ENCODE results near the gene ACOT11. TPM values are rescaled to one million over a fixed set of nuclear protein-coding genes. Genes with fewer than 3 reads are reported as not detected.

ACOT11 gene
- total RNA-seq (2012; rRNA removed) = 1.0 and 3.5 TPM in 2 replicates

DNA sequence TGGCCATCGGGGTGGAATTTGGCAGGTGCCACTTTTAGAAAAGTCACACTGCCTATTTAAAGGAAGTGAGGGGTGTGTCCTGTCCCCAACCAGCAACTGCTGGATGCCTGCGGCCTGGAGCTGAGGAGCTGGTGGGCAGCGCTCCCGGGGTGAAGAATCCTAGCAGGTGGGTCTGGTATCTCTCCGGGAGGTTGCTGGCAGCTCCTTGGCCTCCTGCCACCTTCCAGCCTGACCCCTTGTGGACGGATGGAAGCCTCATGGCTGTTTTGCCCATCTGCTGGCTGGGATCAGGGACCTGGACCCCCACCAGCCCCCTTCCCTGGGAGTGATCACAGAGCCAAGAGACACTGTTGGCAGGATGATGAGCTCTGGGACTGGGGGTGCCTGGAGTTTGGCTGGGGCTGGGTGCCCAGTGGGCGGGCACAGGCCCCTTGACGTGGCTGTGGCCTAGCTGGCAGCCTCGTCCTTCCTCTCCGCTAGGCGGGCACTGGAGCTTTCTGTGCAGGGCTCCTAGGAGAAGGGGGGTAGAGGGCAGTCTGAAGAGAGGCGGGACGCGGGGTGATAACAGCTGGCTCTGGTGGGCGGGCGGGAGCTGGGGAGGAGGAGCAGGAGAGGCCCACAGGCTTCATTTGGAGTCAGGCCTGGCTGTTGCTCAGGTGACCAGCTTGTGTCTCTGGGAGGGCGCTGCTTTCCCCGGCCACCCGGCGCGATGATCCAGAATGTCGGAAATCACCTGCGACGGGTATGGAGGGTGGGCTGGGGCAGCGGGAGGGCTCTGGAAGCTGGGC lies at the start of gene ACOT11:
TSS of gene ACOT11 (plus strand) at position 628 of the 788 bp plus-strand sequence. CDS start at position 710, 82 bp downstream.
- Histone ChIP-seq H3K4me2 (ENCODE audit: low read length) (peak within 1 kb of the TSS; percentile 58), H3K4me3 (ENCODE audit: low read length) (peak within 1 kb of the TSS; percentile 59), H3K36me3 (ENCODE audit: insufficient read depth, low read length) (no peaks in the 10 kb centered on the region), H3K9ac (ENCODE audit: low read depth, low read length) (peak within 1 kb of the TSS; percentile 67), H3K9me3 (replicated peaks; ENCODE audit: low read length) (no peaks in the 10 kb centered on the region), H3K27me3 (ENCODE audit: control insufficient read depth, insufficient read depth, low read length) (peaks cover 11% of the 10 kb centered on the region), H3K4me1 (ENCODE audit: control insufficient read depth, insufficient read depth, low read length) (peaks cover 51% of the 10 kb centered on the region)

DNA sequence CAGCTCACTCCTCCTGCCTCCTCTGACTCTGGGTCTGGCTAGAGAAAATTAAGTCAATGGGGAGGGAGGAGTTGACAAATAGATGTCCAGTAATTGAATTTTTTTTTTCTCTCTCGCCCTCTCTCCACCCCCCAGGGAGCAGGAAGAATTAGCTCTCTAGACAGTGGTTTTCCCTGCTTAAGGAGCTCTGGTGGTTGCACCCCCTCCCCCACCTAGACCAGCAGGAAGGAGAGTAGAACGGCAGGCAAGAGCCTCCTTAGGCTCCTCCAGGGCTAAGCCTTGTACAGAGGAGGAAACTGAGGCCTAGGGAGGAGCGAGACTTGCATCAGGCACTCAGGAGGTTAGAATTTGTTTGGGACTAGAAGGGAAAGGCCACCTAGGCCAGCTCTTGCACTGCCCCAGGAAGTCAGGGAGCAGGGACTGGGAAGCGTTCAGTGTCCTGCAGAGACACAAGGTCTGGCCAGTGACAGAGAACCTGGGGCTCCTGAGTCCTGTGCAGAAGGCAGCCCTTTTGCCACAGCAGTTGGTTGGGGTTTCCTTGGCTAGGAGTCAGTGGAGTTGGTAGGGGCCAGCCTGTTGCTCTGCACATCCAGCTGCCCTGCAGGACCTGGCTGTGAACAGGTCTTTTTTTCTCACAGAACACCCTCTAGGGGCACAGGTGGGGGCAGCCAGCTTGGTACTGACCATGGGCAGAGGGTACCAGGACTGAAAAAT lies 49.5 kb upstream of the ACOT11 start:
- H3K27me3 ChIP-seq (ENCODE audit: control insufficient read depth, insufficient read depth, low read length) = peaks cover 61% of the 10 kb centered on the region
- peak overlapping the region; percentile 62 for H3K4me3 ChIP-seq (ENCODE audit: low read length)
- no peak overlapping the region for H3K9ac ChIP-seq (ENCODE audit: low read depth, low read length)
- H3K36me3 ChIP-seq (ENCODE audit: insufficient read depth, low read length) = no peaks in the 10 kb centered on the region
- no peaks in the 10 kb centered on the region for H3K9me3 ChIP-seq (replicated peaks; ENCODE audit: low read length)
- H3K4me1 ChIP-seq (ENCODE audit: control insufficient read depth, insufficient read depth, low read length) = peaks cover 4% of the 10 kb centered on the region
- H3K4me2 ChIP-seq (ENCODE audit: low read length) = peak overlapping the region; percentile 85

DNA sequence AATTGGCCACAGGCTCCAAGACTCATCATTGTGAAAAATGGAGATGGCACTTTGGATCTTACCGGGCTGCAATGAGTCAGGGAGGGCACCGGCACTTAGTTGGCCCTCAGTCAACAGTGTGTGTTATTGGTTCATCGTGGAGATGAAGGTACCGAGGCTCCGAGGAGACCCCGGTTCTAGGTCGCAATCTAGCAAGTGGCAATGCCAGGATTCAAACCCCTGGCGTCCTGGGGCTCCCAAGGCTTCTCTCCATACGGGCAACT lies 49.0 kb upstream of the ACOT11 start:
- H3K4me3 ChIP-seq (ENCODE audit: low read length) = peak overlapping the region; percentile 62
- H3K9ac ChIP-seq (ENCODE audit: low read depth, low read length) = no peak overlapping the region
- H3K4me1 ChIP-seq (ENCODE audit: control insufficient read depth, insufficient read depth, low read length) = peaks cover 4% of the 10 kb centered on the region
- H3K4me2 ChIP-seq (ENCODE audit: low read length) = peak overlapping the region; percentile 85
- H3K9me3 ChIP-seq (replicated peaks; ENCODE audit: low read length) = no peaks in the 10 kb centered on the region
- H3K36me3 ChIP-seq (ENCODE audit: insufficient read depth, low read length) = no peaks in the 10 kb centered on the region
- H3K27me3 ChIP-seq (ENCODE audit: control insufficient read depth, insufficient read depth, low read length) = peaks cover 61% of the 10 kb centered on the region

DNA sequence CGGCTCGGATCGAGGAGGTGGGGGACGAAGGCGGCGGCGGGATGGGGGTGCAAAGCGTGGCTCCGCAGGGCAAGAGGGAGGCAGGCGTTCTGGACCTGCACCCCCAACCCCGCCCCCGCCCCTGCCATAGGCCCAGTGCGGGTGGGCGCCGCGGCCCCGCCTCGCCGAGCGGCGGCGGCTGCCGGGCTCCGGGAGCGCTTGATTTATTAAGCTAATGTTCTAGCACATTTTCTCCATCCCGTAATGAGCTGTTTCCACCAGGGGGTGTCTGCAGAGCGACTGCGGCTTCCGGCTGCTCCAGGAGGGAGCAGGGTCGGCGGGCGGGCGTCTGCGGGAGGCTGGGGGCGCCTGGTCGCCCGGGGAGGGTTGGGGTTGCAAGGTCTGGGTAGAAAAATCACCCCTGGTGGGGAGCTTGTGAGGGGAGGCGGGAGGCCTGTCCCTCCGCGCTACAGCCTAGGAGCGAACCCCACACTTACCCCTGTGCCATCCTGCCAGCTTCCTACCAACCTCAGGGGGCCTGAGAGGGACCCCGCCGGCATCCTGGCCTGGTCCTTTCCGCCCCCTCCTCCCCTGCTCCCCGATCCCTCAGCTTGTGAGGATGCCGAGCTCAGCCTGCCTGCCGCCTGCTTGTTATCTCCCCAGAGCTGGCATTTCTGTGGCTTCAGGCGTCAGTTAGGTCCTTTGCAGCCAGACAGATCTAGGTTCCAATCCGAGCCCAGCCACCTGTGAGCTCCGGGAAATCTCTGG lies 48.5 kb upstream of the ACOT11 start:
- Histone ChIP-seq H3K36me3 (ENCODE audit: insufficient read depth, low read length) (no peaks in the 10 kb centered on the region), H3K9ac (ENCODE audit: low read depth, low read length) (no peak overlapping the region), H3K4me1 (ENCODE audit: control insufficient read depth, insufficient read depth, low read length) (peaks cover 4% of the 10 kb centered on the region), H3K4me3 (ENCODE audit: low read length) (peak overlapping the region; percentile 62), H3K9me3 (replicated peaks; ENCODE audit: low read length) (no peaks in the 10 kb centered on the region), H3K4me2 (ENCODE audit: low read length) (peak overlapping the region; percentile 85), H3K27me3 (ENCODE audit: control insufficient read depth, insufficient read depth, low read length) (peaks cover 61% of the 10 kb centered on the region)

DNA sequence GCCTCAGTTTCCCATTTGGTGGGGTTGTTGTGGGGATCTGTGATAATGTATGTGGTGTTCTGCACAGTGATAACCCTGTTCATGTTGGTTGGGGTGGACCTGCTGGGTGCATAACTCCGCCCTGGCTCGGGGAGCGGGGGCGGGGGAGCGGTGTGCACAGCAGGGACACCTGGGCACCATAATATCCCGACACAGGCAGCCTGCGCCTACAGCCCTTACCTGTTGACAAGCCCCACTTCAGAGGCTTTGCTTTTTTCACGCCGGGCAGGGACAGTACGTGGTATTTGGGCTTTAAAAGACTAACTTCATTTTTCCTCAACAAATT lies 48.0 kb upstream of the ACOT11 start:
- Histone ChIP-seq H3K4me1 (ENCODE audit: control insufficient read depth, insufficient read depth, low read length) (peaks cover 4% of the 10 kb centered on the region), H3K9ac (ENCODE audit: low read depth, low read length) (no peak overlapping the region), H3K36me3 (ENCODE audit: insufficient read depth, low read length) (no peaks in the 10 kb centered on the region), H3K4me2 (ENCODE audit: low read length) (peak overlapping the region; percentile 85), H3K4me3 (ENCODE audit: low read length) (no peak overlapping the region), H3K9me3 (replicated peaks; ENCODE audit: low read length) (no peaks in the 10 kb centered on the region), H3K27me3 (ENCODE audit: control insufficient read depth, insufficient read depth, low read length) (peaks cover 61% of the 10 kb centered on the region)

DNA sequence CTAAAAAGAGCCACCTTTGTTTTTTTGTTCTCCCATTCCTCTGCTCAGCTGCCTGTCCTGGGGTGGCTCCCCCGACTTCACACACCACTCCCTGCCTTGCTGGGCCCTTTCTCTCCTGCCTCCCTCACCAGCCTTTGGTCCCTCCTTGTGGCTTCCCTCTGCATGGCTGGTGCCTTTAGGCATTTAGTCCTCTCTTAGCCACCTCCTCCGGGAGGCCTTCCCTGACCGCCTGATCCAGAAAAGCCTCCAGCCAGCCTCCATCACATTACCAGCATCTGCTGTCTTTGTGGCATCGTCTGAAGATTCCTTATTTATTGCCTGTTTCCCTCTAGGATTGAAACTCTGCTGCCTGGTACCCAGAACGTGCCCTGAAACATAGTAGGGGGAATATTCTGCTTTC lies 46.2 kb upstream of the ACOT11 start:
- Histone ChIP-seq H3K4me1 (ENCODE audit: control insufficient read depth, insufficient read depth, low read length) (peaks cover 10% of the 10 kb centered on the region), H3K9ac (ENCODE audit: low read depth, low read length) (no peak overlapping the region), H3K27me3 (ENCODE audit: control insufficient read depth, insufficient read depth, low read length) (peaks cover 52% of the 10 kb centered on the region), H3K9me3 (replicated peaks; ENCODE audit: low read length) (no peaks in the 10 kb centered on the region), H3K36me3 (ENCODE audit: insufficient read depth, low read length) (no peaks in the 10 kb centered on the region), H3K4me2 (ENCODE audit: low read length) (no peak overlapping the region), H3K4me3 (ENCODE audit: low read length) (no peak overlapping the region)

DNA sequence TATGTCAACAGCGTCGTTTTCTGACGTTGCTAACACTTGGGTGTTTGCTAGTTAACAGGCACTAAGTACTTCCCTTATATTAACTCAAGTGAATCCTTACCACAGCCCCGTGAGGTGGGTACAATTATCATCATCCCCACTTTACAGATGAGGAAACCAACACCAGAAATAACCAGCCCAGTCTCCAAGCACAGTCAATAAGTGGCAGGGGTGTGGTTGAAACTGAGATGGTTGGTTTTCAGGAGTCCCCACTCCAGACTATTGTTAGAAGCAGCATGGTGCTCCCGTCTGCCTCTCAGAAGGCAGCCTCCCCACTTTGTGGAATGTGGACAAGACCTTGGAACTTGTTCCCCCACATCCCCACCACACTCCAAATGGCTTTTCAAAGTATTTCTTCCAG lies 45.7 kb upstream of the ACOT11 start:
- H3K4me1 ChIP-seq (ENCODE audit: control insufficient read depth, insufficient read depth, low read length) = peaks cover 11% of the 10 kb centered on the region
- H3K27me3 ChIP-seq (ENCODE audit: control insufficient read depth, insufficient read depth, low read length) = peaks cover 47% of the 10 kb centered on the region
- no peaks in the 10 kb centered on the region for H3K9me3 ChIP-seq (replicated peaks; ENCODE audit: low read length)
- H3K9ac ChIP-seq (ENCODE audit: low read depth, low read length) = no peak overlapping the region
- H3K4me2 ChIP-seq (ENCODE audit: low read length) = no peak overlapping the region
- H3K36me3 ChIP-seq (ENCODE audit: insufficient read depth, low read length) = no peaks in the 10 kb centered on the region
- H3K4me3 ChIP-seq (ENCODE audit: low read length) = no peak overlapping the region

DNA sequence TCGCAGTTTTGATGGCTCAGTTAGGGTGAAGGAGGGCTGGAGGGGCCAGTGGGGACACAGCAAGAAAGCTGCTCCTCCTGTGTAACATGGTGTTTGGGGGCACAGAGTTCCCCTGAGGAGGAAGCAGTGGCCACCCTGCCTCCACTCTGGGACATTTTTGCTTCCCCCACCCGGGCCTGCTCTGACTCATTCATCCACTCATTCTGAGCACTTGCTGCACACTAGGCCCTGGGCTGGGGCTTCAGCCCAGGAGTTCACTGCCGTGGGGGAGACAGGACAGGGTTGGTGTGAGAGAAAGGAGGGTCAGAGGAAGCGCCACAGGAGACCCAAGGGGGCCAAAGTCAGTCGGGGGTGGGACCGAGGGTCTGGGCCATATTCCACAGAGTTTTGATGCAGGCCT lies 41.4 kb upstream of the ACOT11 start:
- Histone ChIP-seq H3K27me3 (ENCODE audit: control insufficient read depth, insufficient read depth, low read length) (peaks cover 23% of the 10 kb centered on the region), H3K4me3 (ENCODE audit: low read length) (no peak overlapping the region), H3K9me3 (replicated peaks; ENCODE audit: low read length) (no peaks in the 10 kb centered on the region), H3K4me2 (ENCODE audit: low read length) (no peak overlapping the region), H3K36me3 (ENCODE audit: insufficient read depth, low read length) (no peaks in the 10 kb centered on the region), H3K9ac (ENCODE audit: low read depth, low read length) (no peak overlapping the region), H3K4me1 (ENCODE audit: control insufficient read depth, insufficient read depth, low read length) (peaks cover 7% of the 10 kb centered on the region)

DNA sequence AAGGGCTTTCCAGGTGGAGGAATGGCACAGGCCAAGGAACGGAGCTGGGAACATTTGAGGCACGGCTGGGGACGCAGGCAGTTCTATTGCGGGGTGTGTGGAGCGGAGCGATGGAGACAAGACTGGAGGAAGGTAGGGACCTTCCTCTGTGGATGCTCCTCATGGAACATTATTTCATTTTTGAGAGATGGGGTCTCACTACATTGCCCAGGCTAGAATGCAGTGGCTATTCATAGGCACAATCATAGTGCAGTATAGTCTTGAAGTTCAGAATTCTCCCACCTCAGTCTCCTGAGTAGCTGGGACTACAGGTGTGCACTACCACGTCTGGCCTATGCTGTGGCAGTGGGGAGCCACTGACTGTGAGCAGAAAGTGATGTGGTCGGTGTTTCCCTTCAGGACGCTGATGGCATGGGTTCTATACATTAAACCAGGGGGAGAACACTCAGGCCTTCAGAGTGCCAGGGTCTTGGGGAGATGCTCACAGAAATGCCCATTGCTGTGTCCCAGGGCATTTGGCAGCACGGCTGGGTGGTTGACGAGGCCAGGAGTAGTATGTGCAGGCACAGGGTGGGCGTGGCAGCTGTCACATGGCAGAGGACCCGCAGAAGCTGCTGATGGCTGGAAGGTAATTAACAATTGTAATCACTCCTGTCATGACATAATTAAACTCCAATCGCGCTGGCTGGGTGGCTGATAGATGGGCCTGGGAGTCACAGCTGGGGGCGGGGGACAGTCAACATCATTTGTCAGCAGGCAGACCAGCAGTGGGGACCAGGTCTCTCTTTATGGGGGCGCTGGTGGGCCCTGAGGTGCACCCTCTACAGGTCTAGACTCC lies 40.8 kb upstream of the ACOT11 start:
- no peak overlapping the region for H3K4me3 ChIP-seq (ENCODE audit: low read length)
- H3K9ac ChIP-seq (ENCODE audit: low read depth, low read length) = no peak overlapping the region
- H3K36me3 ChIP-seq (ENCODE audit: insufficient read depth, low read length) = no peaks in the 10 kb centered on the region
- no peaks in the 10 kb centered on the region for H3K9me3 ChIP-seq (replicated peaks; ENCODE audit: low read length)
- H3K4me2 ChIP-seq (ENCODE audit: low read length) = no peak overlapping the region
- peaks cover 7% of the 10 kb centered on the region for H3K4me1 ChIP-seq (ENCODE audit: control insufficient read depth, insufficient read depth, low read length)
- peaks cover 19% of the 10 kb centered on the region for H3K27me3 ChIP-seq (ENCODE audit: control insufficient read depth, insufficient read depth, low read length)

DNA sequence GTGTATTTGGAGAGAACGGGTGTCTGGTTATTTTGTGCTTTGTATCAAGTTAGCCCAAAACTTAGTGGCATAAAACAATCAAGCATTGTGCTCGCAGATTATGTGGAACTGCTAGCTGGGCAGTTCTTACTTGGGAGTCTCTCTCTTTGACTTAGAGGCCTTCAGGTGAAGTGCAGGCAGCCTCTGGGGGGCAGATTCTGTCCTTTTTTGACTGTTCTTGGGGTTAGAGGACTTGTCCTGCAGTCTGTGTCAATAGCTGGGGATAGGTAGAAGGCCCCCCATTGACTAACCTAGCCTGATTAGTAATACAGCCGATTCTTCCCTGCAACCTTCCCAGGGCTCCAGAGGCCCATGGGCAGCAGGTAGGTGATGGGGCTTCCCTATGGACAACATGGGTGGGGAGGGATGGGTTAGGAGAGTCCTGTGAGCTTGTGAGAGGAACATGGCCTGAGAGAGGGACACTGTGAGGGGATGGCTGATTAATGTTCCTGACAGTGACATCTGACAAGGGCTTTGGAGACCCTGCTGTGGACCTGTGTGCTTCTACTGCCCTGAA lies 37.2 kb upstream of the ACOT11 start:
- Histone ChIP-seq H3K4me1 (ENCODE audit: control insufficient read depth, insufficient read depth, low read length) (peaks cover 7% of the 10 kb centered on the region), H3K4me3 (ENCODE audit: low read length) (no peak overlapping the region), H3K9ac (ENCODE audit: low read depth, low read length) (no peak overlapping the region), H3K9me3 (replicated peaks; ENCODE audit: low read length) (no peaks in the 10 kb centered on the region), H3K27me3 (ENCODE audit: control insufficient read depth, insufficient read depth, low read length) (peaks cover 20% of the 10 kb centered on the region), H3K4me2 (ENCODE audit: low read length) (no peak overlapping the region), H3K36me3 (ENCODE audit: insufficient read depth, low read length) (no peaks in the 10 kb centered on the region)
